Measurements from ENCODE around the gene INTS2.

DNA sequence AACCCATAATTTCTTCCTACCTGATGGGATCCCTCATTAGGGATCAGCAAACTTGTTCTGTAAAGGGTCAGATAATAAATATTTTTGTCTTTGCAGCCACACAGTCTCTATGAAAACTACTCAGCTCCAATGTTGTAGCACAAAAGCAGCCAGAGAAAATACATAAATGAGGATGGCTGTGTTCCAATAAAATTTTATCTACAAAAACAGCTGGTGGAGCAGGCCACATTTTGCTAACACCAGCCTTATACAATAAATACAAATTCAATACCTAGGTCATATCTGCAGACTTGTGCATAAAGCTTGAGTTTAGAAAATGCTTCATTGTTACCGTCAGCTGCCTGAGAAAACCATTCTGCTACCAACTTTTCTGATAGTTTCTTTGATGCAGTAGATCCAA is 38.4 kb upstream of the INTS2 start:
- TF ChIP-seq, protein P1, sequence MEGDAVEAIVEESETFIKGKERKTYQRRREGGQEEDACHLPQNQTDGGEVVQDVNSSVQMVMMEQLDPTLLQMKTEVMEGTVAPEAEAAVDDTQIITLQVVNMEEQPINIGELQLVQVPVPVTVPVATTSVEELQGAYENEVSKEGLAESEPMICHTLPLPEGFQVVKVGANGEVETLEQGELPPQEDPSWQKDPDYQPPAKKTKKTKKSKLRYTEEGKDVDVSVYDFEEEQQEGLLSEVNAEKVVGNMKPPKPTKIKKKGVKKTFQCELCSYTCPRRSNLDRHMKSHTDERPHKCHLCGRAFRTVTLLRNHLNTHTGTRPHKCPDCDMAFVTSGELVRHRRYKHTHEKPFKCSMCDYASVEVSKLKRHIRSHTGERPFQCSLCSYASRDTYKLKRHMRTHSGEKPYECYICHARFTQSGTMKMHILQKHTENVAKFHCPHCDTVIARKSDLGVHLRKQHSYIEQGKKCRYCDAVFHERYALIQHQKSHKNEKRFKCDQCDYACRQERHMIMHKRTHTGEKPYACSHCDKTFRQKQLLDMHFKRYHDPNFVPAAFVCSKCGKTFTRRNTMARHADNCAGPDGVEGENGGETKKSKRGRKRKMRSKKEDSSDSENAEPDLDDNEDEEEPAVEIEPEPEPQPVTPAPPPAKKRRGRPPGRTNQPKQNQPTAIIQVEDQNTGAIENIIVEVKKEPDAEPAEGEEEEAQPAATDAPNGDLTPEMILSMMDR (IDR thresholded peaks at IDR 0.05; ENCODE audit: low read depth, low read length): no peak
- no peak for TF ChIP-seq POLR2A (IDR thresholded peaks at IDR 0.05; ENCODE audit: extremely low read depth, insufficient read length)

Data from NB4 (cell line).